ENCODE data around the gene OR4D11.

- TF ChIP-seq EZH2 (IDR thresholded peaks at IDR 0.05; ENCODE audit: borderline replicate concordance, insufficient read depth, low read depth, low read length, poor library complexity, severe bottlenecking) (no peak), CTCF (IDR thresholded peaks at IDR 0.05) (no peak)
Measured at GRCh38 chr11:59511675-59512074, 8.3 kb downstream of the OR4D11 start.
